ENCODE data around the gene MAPK7.
"Not testable (repeated sequence)": the region's sequence is repeated elsewhere in the genome, so short reads cannot be mapped to it uniquely, and the experiment has no call there.

MAPK7 gene

GRCh38 chr17:19346351-19347255 is 31.7 kb upstream of the MAPK7 start:
- no peak for TF ChIP-seq CTCF (IDR thresholded peaks at IDR 0.05; ENCODE audit: low read depth, low read length)
- DNase-seq (ENCODE audit: low read depth, low spot score), result peak; percentile 81
- no peak overlapping the region for H3K4me3 ChIP-seq (ENCODE audit: low read depth, low read length)
- in situ Hi-C loops (cut with HindIII; ENCODE audit: low sequenced_read_pairs), result no loop called here

GRCh38 chr17:19347323-19348080 is 30.8 kb upstream of the MAPK7 start:
- in situ Hi-C loops (cut with HindIII; ENCODE audit: low sequenced_read_pairs), result no loop called here
- H3K4me3 ChIP-seq (ENCODE audit: low read depth, low read length), result no peak overlapping the region

GRCh38 chr17:19348081-19348650 is 30.1 kb upstream of the MAPK7 start:
- no peak overlapping the region for H3K4me3 ChIP-seq (ENCODE audit: low read depth, low read length)
- DNase-seq (ENCODE audit: low read depth, low spot score), result no peak
- in situ Hi-C loops (cut with HindIII; ENCODE audit: low sequenced_read_pairs), result no loop called here
- no peak for TF ChIP-seq CTCF (IDR thresholded peaks at IDR 0.05; ENCODE audit: low read depth, low read length)

More at GRCh38 chr17:19347323-19348080, 30.8 kb upstream of the MAPK7 start:
- TF ChIP-seq CTCF (IDR thresholded peaks at IDR 0.05; ENCODE audit: low read depth, low read length), result no peak
- DNase-seq (ENCODE audit: low read depth, low spot score), result no peak

- DNase-seq (ENCODE audit: low read depth, low spot score), result no peak
- in situ Hi-C loops (cut with HindIII; ENCODE audit: low sequenced_read_pairs), result no loop called here
- H3K4me3 ChIP-seq (ENCODE audit: low read depth, low read length), result no peak overlapping the region
- TF ChIP-seq CTCF (IDR thresholded peaks at IDR 0.05; ENCODE audit: low read depth, low read length), result no peak
Measured at GRCh38 chr17:19348806-19349205, 29.5 kb upstream of the MAPK7 start.

- in situ Hi-C loops (cut with HindIII; ENCODE audit: low sequenced_read_pairs); DNase-seq (ENCODE audit: low read depth, low spot score); H3K4me3 ChIP-seq (ENCODE audit: low read depth, low read length): not testable (repeated sequence)
Measured at GRCh38 chr17:19353401-19353800, 24.9 kb upstream of the MAPK7 start.

GRCh38 chr17:19354748-19355147 is 23.6 kb upstream of the MAPK7 start:
- H3K4me3 ChIP-seq (ENCODE audit: low read depth, low read length), result no peak overlapping the region
- in situ Hi-C loops (cut with HindIII; ENCODE audit: low sequenced_read_pairs), result no loop called here
- DNase-seq (ENCODE audit: low read depth, low spot score), result no peak
- TF ChIP-seq CTCF (IDR thresholded peaks at IDR 0.05; ENCODE audit: low read depth, low read length), result no peak
